Right lobe of liver (tissue), 6 donors: Measurements from ENCODE around the gene ACSF3. TPM values are rescaled to one million over a fixed set of nuclear protein-coding genes. Genes with fewer than 3 reads are reported as not detected.
A peak's percentile ranks its signal among the peaks of the same experiment; 100 is the strongest.

Experiments
- ATAC-seq, 4 donors: fragments of 200-7000 bp; cut with Tn5 transposase; one replicate each; pipeline ENCODE4 v1.9.1; 2020; ENCODE audit warnings: mild to moderate bottlenecking in 4 of 4, moderate library complexity in 4 of 4
- DNase-seq, 3 donors: peaks; one replicate each; pipeline ENCODE4 v3.0.0-alpha.2; 2020
- H3K27ac ChIP-seq, 3 donors: fragments of 200-600 bp; one replicate each; pipeline ENCODE4 v1.8.0; 2022
- H3K27me3 ChIP-seq, 2 donors: fragments of 200-600 bp; one replicate each; pipeline ENCODE4 v1.8.0; 2022
- H3K36me3 ChIP-seq, 4 donors: fragments of 200-600 bp; sonication (generic) in 1 of 4; one replicate each; pipeline versions ENCODE4 v1.5.1 to v1.8.0; 2017 to 2022; ENCODE audit warnings: control low read depth in 1 of 4
- H3K4me1 ChIP-seq, 4 donors: fragments of 200-600 bp; sonication (generic) in 1 of 4; one replicate each; pipeline versions ENCODE4 v1.5.1 to v1.8.0; 2017 to 2022; ENCODE audit warnings: control low read depth in 1 of 4
- H3K4me3 ChIP-seq, 3 donors: fragments of 200-600 bp; one replicate each; pipeline ENCODE4 v1.8.0; 2022
- H3K9me3 ChIP-seq, 4 donors: fragments of 200-600 bp; sonication (generic) in 1 of 4; one replicate each; pipeline versions ENCODE4 v1.5.1 to v1.8.0; 2017 to 2022; ENCODE audit warnings: control low read depth in 1 of 4
- CTCF ChIP-seq, 4 donors: fragments of 200-600 bp in 3 of 4; fragments of 450-650 bp in 1 of 4; IDR thresholded peaks; one replicate each; pipeline versions ENCODE4 v1.5.1 to v1.8.0; 2016 to 2022; ENCODE audit warnings: antibody characterized with exemption in 4 of 4, mild to moderate bottlenecking in 2 of 4
- POLR2A ChIP-seq: fragments of 450-650 bp; IDR thresholded peaks from one replicate; pipeline ENCODE4 v1.6.1; 2017; ENCODE audit warnings: antibody characterized with exemption, mild to moderate bottlenecking
- WGBS: methylation state at CpG from one replicate; pipeline ENCODE4 v1.1.6; 2018; ENCODE audit warnings: low coverage, low lambda C conversion rate; ENCODE audit not compliant: insufficient coverage; ENCODE audit errors: missing lambda C conversion rate; 5-methylcytosine and 5-hydroxymethylcytosine counted together
- intact Hi-C, 2 donors: fragments of 100-400 bp; cut with DNase I; formaldehyde crosslinking; loops; one replicate each; pipeline versions ENCODE4 v1.11.2 to v1.14.1; 2022
- total RNA-seq, 6 experiments: library from RNA; depleted of rRNA in 2 of 6; stranded (reverse); fragments of >200 nt in 2 of 6; fragmentation: NEBNext Ultra II Directional in 3 of 6; extraction: Animal tissue kit (Norgen Biotek cat#: 25700) in 3 of 6; gene quantifications; one replicate each; pipeline versions ENCODE4 v1.1.0 to v1.2.4, GENCODE V29; 2016 to 2023
- donor health status: DM: no; HTN: yes; CAD: no.
- donor health status: DM: no; HTN: no; CAD: no.
- donor health status: DM: no; HTN: no; CAD: no.
- donor health status: DM: no; HTN: yes; CAD: no.
- donor health status: DM: no; HTN: yes; CAD: no.

Gene ACSF3
- total RNA-seq, 6 experiments from 2014 or later: 20.2 to 33.6 (median 29.4) TPM

DNA sequence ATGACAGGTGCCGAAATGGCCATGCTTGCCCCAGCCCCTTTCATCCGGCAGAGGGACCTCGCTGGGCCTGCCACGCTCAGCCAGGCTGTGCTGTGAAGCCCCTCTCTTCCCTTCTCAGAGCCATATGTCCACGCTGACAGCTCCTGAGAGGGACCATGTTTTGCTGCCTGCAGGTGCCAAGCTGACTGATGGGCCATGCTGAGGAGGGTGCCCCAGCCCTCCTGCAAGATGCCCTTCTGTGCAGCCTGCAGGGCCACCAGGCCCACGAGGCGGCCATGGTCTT lies 44.8 kb downstream of the ACSF3 start:
- intact Hi-C loops: no loop called here
- H3K36me3 ChIP-seq: peaks cover 0 to 8% (median 3%) of the 10 kb centered on the region in 4 donors
- no peaks in the 10 kb centered on the region for H3K9me3 ChIP-seq
- DNase-seq (peak in 1 of 3 donors; percentile 45), ATAC-seq (no peak)
- H3K27ac ChIP-seq: no peak overlapping the region
- TF ChIP-seq CTCF (IDR thresholded peaks at IDR 0.05): no peak
- TF ChIP-seq POLR2A: no peak
- no peaks in the 10 kb centered on the region for H3K4me1 ChIP-seq
- no peak overlapping the region for H3K4me3 ChIP-seq
- no peaks in the 10 kb centered on the region for H3K27me3 ChIP-seq
- no CpG with 5 or more reads among the region's 7 CpGs for WGBS

DNA sequence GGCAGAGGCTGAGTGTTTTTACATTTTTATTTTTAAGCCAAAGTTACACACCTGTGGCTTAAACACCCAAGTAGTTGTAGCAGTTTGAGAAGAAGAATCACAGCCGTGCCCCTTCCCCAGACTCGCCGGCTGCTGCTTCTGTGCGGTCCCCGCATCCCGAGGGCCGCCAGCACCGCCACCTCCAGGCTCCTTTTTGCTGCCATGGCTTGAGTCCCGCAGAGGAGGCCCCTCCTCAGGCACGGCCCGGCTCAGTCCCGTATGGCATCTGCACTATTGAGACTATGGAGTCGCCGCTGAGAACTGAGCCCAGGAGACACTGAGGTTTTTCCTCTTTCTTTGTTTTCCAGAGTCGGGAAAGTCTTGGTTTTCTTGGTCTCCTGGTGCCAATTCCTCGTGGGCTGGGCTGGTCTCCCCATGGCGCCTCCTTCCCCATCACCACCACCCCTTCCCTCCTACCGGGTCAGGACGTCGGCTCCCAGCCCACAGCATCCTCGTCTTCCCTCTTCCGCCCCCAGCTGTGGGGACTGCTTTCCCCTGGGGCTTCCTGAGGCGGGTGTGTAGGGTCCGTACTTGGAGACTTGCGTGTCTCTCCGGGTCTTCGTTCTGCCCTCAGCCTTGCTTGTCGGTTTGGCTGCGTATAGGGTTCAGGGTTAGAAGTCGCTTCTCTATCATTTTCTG lies 45.3 kb downstream of the ACSF3 start:
- H3K9me3 ChIP-seq: no peaks in the 10 kb centered on the region
- no peak overlapping the region for H3K27ac ChIP-seq
- ATAC-seq (no peak), DNase-seq (peak in 2 of 3 donors; percentile 16 to 39)
- H3K4me3 ChIP-seq: no peak overlapping the region
- no peaks in the 10 kb centered on the region for H3K4me1 ChIP-seq
- TF ChIP-seq POLR2A: no peak
- H3K36me3 ChIP-seq: peaks cover 0 to 2% (median 0%) of the 10 kb centered on the region in 4 donors
- no peaks in the 10 kb centered on the region for H3K27me3 ChIP-seq
- WGBS: 93% methylated on average over 25 of the region's 30 CpGs
- intact Hi-C loops: no loop called here

GRCh38 chr16:89139907-89140361 lies 46.3 kb downstream of the ACSF3 start:
- 83% methylated on average over 1 of the region's 12 CpGs for WGBS
- H3K9me3 ChIP-seq: no peaks in the 10 kb centered on the region
- TF ChIP-seq CTCF (IDR thresholded peaks at IDR 0.05): no peak
- TF ChIP-seq POLR2A: no peak
- ATAC-seq (no peak), DNase-seq (peak in 2 of 3 donors; percentile 11 to 45)
- no peaks in the 10 kb centered on the region for H3K27me3 ChIP-seq
- no peaks in the 10 kb centered on the region for H3K4me1 ChIP-seq
- no peak overlapping the region for H3K27ac ChIP-seq
- no peak overlapping the region for H3K4me3 ChIP-seq
- H3K36me3 ChIP-seq: no peaks in the 10 kb centered on the region
- intact Hi-C loops: no loop called here

DNA sequence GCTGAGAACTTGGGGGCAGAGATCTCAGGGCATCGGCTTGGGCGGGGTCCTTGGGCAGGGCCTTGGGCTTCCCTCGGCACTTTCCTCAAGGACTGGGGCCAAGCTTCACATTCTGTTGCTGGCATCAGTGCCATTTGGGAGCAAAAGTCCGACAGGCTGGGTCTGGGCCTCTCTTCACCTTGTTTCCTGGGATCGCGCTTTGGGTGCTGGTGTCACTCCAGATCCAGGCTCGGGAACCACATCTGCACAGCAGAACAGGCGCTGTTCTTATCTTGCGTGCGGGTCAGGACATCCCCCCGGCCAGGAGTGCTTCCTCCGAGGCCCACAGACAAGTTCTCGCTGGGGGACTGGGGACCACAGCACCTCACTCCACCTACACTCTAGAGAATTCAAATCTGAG lies 46.7 kb downstream of the ACSF3 start:
- ATAC-seq (no peak), DNase-seq (peak in 2 of 3 donors; percentile 13 to 14)
- H3K9me3 ChIP-seq: no peaks in the 10 kb centered on the region
- no peak overlapping the region for H3K4me3 ChIP-seq
- H3K27ac ChIP-seq: no peak overlapping the region
- 80% methylated on average over 1 of the region's 13 CpGs for WGBS
- H3K27me3 ChIP-seq: no peaks in the 10 kb centered on the region
- no peaks in the 10 kb centered on the region for H3K4me1 ChIP-seq
- intact Hi-C loops: no loop called here
- H3K36me3 ChIP-seq: no peaks in the 10 kb centered on the region
- TF ChIP-seq CTCF (IDR thresholded peaks at IDR 0.05): no peak
- no peak for TF ChIP-seq POLR2A

DNA sequence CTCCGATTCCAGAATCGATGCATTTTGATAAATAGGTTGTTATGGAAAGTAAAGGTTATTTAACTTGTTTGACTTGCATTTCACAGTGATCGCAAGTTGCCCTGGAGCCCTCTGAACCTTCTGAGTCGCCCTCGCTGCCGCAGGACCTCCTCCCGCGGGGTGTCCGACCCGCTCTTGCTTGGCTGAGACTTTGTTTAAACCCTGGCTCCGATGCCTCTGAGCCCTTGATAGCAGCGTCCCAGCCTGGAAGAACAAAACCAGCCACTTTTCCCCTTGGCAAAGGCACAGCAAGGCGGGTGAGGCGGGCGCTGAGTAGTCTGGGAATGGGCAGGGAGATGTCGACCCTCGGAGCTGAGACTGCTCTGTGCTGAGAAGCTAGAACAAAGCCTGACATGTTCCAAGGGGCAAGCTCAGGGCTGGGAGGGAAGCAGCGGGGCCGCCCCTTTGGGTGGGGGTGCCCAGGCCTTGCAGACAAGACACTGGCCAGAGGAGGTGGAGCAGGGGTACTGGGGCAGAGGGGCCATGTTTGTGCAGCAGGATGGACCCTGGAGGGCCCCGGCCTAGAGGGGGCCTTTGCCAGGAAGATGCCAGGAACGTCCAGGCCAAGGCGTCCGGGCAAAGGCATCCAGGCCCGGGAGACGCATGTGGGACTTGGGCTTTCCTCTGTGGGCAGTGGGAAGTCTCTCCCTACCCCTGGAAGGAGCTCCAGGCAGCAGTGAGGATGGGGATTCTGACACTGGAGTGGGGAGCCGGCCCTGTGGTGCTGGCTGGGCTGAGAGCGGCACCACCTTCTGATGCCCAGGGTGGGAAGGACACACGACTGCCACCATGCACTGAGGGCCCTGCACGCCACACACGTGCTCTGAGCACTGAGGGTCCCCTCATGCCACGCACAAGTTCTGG lies 47.6 kb downstream of the ACSF3 start:
- intact Hi-C loops: no loop called here
- no peaks in the 10 kb centered on the region for H3K9me3 ChIP-seq
- TF ChIP-seq CTCF (IDR thresholded peaks at IDR 0.05): no peak
- whole genome bisulfite sequencing: 98% methylated on average over 12 of the region's 31 CpGs
- H3K36me3 ChIP-seq: no peaks in the 10 kb centered on the region
- ATAC-seq (no peak), DNase-seq (peak in 2 of 3 donors; percentile 5 to 33)
- H3K27ac ChIP-seq: no peak overlapping the region
- H3K27me3 ChIP-seq: no peaks in the 10 kb centered on the region
- no peaks in the 10 kb centered on the region for H3K4me1 ChIP-seq
- H3K4me3 ChIP-seq: no peak overlapping the region
